Dendritic cell treated with granulocyte-macrophage colony-stimulating factor and Interleukin-4, amounts not matched to agents 40 ng/mL and 50 ng/mL, for 4 days (primary cell): ENCODE data around the gene CTNNA3.
"Not testable (repeated sequence)": the region's sequence is repeated elsewhere in the genome, so short reads cannot be mapped to it uniquely, and the experiment has no call there.

Experiments used
- H3K27ac Mint-ChIP-seq: one replicate; pipeline ENCODE4 v1.8.0; 2022; ENCODE audit warnings: mild to moderate bottlenecking, mixed read lengths
- H3K27me3 Mint-ChIP-seq: one replicate; pipeline ENCODE4 v1.8.0; 2022; ENCODE audit warnings: mild to moderate bottlenecking, mixed read lengths
- H3K36me3 Mint-ChIP-seq: one replicate; pipeline ENCODE4 v1.8.0; 2022; ENCODE audit warnings: low read depth, mixed read lengths
- H3K4me1 Mint-ChIP-seq: one replicate; pipeline ENCODE4 v1.8.0; 2022; ENCODE audit warnings: low read depth, mixed read lengths
- H3K4me3 Mint-ChIP-seq: one replicate; pipeline ENCODE4 v1.8.0; 2022; ENCODE audit warnings: mild to moderate bottlenecking, moderate library complexity, mixed read lengths
- H3K9me3 Mint-ChIP-seq: one replicate; pipeline ENCODE4 v1.8.0; 2022; ENCODE audit warnings: mixed read lengths
- intact Hi-C: fragments of 100-400 bp; cut with micrococcal nuclease; formaldehyde crosslinking; loops from one replicate; pipeline ENCODE4 v1.15.0; 2022

CTNNA3 gene

DNA sequence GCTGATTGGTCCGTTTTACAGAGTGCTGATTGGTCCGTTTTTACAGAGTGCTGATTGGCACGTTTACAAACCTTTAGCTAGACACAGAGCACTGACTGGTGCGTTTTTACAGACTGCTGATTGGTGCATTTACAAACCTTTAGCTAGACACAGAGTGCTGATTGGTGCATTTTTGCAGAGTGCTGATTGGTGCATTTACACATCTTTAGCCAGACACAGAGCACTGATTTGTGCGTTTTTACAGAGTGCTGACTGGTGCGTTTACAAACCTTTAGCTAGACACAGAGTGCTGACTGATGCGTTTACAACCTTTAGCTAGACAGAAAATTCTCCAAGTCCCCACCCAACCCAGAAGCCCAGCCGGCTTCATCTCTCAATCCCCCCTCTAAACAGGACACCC lies 11.9 kb downstream of the CTNNA3 start:
- H3K4me3 Mint-ChIP-seq, H3K27me3 Mint-ChIP-seq, H3K36me3 Mint-ChIP-seq, intact Hi-C loops, H3K4me1 Mint-ChIP-seq, H3K27ac Mint-ChIP-seq: not testable (repeated sequence)
- H3K9me3 Mint-ChIP-seq: peaks cover 31% of the 10 kb centered on the region

DNA sequence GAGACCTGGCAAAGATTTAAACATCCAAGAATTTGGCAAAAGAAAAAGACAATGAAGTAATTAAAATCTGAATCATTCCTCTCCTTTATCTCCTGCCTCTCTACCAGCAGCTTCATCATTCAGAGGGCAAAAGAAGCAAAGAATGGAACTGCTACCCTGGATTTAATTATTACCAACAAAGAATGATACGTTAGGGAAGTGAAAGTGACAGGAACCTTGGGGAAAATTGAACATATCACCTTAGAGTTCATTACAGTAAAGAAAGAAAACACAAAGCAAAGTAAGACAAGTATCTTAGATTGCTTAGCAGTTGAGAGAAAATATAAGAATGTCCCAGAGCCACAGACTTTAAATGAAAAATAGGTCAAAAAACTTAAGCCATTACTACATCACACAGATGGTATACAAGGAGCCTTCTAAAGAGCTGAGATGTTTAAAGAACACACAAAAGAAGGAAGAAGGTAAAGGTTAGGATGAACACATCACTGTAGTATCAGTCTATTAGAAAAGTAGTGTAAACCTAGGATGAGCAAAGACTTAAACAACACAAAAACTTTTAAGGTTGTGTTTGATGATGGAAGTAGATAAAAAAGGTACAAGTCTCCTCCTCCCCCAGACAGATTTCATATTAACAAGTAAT lies 17.5 kb downstream of the CTNNA3 start:
- H3K27ac Mint-ChIP-seq: no peak overlapping the region
- H3K4me3 Mint-ChIP-seq: no peak overlapping the region
- peaks cover 5% of the 10 kb centered on the region for H3K9me3 Mint-ChIP-seq
- intact Hi-C loops: no loop called here
- no peaks in the 10 kb centered on the region for H3K36me3 Mint-ChIP-seq
- H3K4me1 Mint-ChIP-seq: no peaks in the 10 kb centered on the region
- H3K27me3 Mint-ChIP-seq: peaks cover 9% of the 10 kb centered on the region

DNA sequence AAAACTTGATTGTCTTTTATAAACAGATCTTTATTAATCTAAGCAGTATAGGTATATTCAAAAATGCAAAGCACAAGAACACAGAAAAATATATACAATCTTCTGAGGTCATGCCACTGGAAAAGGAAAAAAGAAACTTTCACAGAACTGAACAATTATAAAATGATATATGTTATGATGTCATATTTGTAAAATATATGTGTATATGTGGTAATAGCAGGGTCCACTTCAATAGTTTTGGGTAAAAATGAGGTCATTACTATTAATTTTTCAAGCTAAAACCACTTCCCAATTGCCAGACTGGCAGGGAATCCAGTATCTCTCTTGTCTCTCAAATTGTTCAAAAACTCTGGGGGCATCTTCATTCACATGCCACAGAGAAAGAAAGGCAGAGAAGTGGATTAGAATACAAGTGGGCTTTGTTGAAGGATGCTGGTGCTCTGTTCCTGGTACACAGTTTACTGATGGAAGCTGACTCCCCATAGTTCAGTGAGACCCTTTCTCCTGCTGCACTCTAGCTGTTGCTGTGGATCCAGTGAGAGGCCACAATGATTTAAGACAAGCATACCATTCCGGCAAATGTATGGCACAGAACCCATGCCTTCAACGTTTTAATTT lies 19.7 kb downstream of the CTNNA3 start:
- H3K27ac Mint-ChIP-seq: no peak overlapping the region
- peaks cover 9% of the 10 kb centered on the region for H3K27me3 Mint-ChIP-seq
- no peaks in the 10 kb centered on the region for H3K36me3 Mint-ChIP-seq
- no peaks in the 10 kb centered on the region for H3K4me1 Mint-ChIP-seq
- H3K9me3 Mint-ChIP-seq: no peaks in the 10 kb centered on the region
- H3K4me3 Mint-ChIP-seq: no peak overlapping the region
- intact Hi-C loops: no loop called here

DNA sequence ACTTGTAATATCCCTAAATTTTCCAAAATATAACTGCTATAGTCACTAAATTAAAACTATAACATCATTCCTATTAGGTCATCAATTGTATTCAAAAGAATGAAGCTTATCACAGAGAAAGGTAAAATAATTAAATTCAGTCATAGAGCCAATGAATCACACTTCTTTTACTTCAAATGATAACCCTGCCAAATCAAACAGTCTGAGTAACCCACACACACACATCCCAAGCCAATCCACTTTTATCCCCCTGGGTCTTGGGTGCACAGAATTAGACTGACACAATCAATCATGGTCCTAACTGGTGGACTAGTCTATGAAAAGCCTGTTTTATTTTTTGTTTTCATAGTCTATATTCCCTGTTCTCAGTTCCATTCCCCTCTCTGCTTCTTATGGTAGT lies 25.6 kb downstream of the CTNNA3 start:
- no peaks in the 10 kb centered on the region for H3K36me3 Mint-ChIP-seq
- intact Hi-C loops: no loop called here
- H3K9me3 Mint-ChIP-seq: no peaks in the 10 kb centered on the region
- H3K27ac Mint-ChIP-seq: no peak overlapping the region
- H3K4me3 Mint-ChIP-seq: no peak overlapping the region
- H3K27me3 Mint-ChIP-seq: peaks cover under 1% of the 10 kb centered on the region
- H3K4me1 Mint-ChIP-seq: no peaks in the 10 kb centered on the region

DNA sequence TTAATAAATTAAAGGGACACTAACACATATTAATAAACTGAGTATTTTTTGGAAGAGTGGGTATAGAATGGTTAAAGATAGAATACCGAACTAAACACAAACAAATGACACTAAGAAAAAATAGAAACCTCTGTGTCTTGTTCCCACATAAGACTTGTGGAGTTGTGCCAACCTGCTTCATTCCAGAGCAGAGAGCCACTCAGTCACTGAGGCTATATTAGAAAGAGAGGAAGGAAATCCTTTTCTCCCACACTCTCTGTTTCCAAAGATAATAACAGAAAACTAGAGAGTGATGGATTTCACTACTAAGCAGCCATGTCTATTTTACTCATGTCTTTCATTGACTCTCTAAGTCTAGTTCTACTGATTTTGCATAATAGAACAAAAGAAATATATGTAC lies 26.0 kb downstream of the CTNNA3 start:
- Mint-ChIP-seq H3K9me3 (no peaks in the 10 kb centered on the region), H3K27me3 (no peaks in the 10 kb centered on the region), H3K27ac (no peak overlapping the region), H3K36me3 (no peaks in the 10 kb centered on the region), H3K4me3 (no peak overlapping the region), H3K4me1 (no peaks in the 10 kb centered on the region)
- intact Hi-C loops: no loop called here

DNA sequence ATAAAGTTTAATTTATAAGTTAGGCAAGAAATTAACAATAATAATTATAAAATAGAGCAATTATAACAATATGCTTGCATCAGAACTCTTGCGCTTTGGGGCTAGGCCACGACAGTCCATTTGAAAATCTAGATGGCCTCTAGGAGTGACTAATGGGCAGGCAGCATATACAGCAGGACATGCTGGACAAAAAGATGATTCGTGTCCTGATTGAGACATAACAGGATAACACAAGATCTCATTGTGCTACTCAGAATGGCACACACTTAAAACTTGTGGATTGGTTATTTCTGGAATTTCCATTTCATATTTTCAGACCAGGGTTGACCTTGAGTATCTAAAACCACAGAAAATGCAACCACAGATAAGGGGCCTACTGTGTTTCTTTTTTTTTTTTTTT lies 27.5 kb downstream of the CTNNA3 start:
- no peak overlapping the region for H3K4me3 Mint-ChIP-seq
- H3K4me1 Mint-ChIP-seq: no peaks in the 10 kb centered on the region
- H3K27me3 Mint-ChIP-seq: no peaks in the 10 kb centered on the region
- H3K9me3 Mint-ChIP-seq: no peaks in the 10 kb centered on the region
- H3K36me3 Mint-ChIP-seq: no peaks in the 10 kb centered on the region
- H3K27ac Mint-ChIP-seq: no peak overlapping the region
- intact Hi-C loops: no loop called here

DNA sequence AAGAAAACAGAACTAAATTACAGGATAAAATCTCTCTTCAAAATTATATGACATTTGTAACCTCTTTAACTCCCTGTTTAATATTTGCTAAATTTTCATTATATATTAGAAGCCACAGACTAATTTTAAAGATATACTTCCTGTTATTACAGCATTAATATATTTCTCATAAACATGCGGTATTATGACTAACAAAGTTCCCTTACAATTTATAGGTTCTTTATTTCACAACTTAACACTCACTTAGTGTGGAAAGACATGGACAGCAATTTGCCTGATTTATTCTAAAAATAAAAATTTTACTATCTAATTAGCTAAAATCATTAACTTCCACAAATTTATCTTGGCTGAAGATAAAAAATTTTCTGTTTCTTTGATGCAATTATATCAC lies 29.0 kb downstream of the CTNNA3 start:
- no peak overlapping the region for H3K4me3 Mint-ChIP-seq
- H3K27ac Mint-ChIP-seq: no peak overlapping the region
- H3K36me3 Mint-ChIP-seq: no peaks in the 10 kb centered on the region
- H3K9me3 Mint-ChIP-seq: no peaks in the 10 kb centered on the region
- no peaks in the 10 kb centered on the region for H3K27me3 Mint-ChIP-seq
- no peaks in the 10 kb centered on the region for H3K4me1 Mint-ChIP-seq
- intact Hi-C loops: no loop called here

DNA sequence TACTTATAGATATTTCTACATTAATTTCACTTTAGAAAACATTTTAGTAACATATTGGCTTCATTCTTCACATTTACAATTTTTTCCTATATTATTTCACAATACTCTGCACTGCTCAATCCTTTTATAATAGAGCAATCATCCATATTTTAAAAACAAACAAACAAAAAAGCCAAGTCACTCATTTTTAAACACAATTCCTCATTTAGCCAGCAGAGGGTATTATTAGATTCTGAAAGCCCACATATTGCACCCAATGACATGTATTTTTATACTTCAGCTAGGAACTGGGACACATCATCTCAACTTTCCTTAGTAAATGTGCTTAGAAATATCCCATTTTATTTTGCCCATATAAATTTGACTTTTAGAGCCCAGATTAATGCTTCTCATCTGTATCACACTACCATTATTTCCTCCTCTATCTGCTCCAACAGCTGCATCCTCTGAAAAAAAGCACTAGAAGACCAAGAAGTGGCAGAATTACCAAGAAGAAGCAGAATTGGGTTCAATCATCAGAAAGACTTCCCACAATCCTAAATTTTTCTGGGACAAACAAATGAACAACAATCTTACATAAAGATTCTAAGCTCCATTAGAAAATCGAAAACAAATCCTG lies 29.5 kb downstream of the CTNNA3 start:
- no peak overlapping the region for H3K4me3 Mint-ChIP-seq
- intact Hi-C loops: loop anchor here (1.0 kb wide), 1 partner anchor 114 kb away; no protein-coding TSS in a partner anchor
- no peaks in the 10 kb centered on the region for H3K4me1 Mint-ChIP-seq
- no peaks in the 10 kb centered on the region for H3K27me3 Mint-ChIP-seq
- H3K27ac Mint-ChIP-seq: no peak overlapping the region
- H3K36me3 Mint-ChIP-seq: no peaks in the 10 kb centered on the region
- no peaks in the 10 kb centered on the region for H3K9me3 Mint-ChIP-seq

DNA sequence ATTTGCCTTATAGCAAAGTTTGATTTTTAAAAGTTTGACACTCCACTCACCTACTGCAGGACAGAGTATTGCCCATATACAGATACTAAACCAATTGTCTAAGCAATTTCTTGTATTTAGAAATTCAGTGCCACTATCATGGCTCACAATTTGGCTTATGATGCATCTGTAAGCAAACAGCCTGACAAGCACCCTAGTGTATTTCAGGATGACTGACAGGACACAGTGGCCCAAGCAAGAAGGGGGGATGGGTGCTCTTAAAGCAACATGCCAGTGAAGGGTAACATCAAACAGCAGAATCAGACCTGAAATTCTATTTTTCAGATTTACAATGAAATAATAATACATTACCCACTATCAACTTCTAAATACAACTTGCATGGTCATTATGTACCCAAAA lies 30.5 kb downstream of the CTNNA3 start:
- H3K27ac Mint-ChIP-seq: no peak overlapping the region
- no peaks in the 10 kb centered on the region for H3K4me1 Mint-ChIP-seq

DNA sequence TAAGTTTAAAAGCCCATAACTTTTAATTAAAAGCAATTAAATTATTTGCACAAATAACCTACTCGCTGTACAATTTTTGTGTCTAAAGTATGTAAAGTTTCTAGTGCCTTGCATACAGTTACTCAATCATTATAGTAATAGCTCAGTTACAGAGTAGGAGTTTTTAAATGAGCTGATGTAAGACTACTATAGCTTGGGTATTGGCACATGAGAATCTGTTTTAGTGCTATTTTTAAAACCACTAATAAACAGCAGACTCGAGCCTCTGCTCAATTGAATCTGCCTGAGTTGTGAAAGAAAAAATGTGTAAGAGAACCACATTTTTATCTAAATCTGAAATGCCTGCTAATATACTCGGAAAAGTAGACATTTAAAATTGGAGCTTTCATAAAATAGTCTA lies 31.1 kb downstream of the CTNNA3 start:
- intact Hi-C loops: no loop called here
- H3K27ac Mint-ChIP-seq: no peak overlapping the region

More for the DNA sequence above, 30.5 kb downstream of the CTNNA3 start:
- H3K4me3 Mint-ChIP-seq: no peak overlapping the region
- intact Hi-C loops: no loop called here
- no peaks in the 10 kb centered on the region for H3K9me3 Mint-ChIP-seq
- H3K36me3 Mint-ChIP-seq: no peaks in the 10 kb centered on the region
- no peaks in the 10 kb centered on the region for H3K27me3 Mint-ChIP-seq

DNA sequence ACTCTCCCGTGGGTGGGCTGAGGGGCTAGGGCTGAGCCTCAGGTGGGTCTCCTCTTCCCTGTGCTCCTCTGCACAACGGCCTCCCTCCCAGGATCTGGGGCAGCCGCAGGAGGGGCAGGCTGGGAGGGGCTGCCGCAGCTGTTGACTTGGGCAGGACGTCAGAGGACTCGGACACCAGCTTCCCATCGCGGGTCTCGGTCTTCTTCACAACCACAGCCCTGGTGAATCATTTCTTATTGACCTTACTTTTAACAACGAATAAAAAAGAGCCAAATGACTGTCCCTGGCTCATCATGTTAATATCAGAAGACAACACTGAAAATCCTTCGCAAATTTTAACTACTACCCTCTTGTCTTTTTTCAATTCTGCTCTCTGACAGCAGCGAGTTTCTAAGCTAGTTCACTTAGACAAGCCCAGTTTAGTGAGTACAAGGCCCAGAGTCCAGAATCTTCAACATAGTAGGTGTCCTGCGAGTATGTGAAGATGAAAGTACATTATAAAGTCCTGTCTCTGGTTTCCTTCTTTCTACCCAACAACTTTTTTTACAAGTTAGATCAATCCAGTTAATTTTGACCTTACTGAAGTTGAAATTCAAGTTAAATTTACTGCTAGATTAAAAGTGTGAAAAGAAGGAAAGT lies 32.4 kb downstream of the CTNNA3 start:
- no peak overlapping the region for H3K27ac Mint-ChIP-seq
- no peaks in the 10 kb centered on the region for H3K36me3 Mint-ChIP-seq
- no peak overlapping the region for H3K4me3 Mint-ChIP-seq
- intact Hi-C loops: no loop called here
- H3K27me3 Mint-ChIP-seq: peaks cover 1% of the 10 kb centered on the region
- H3K4me1 Mint-ChIP-seq: no peaks in the 10 kb centered on the region
- H3K9me3 Mint-ChIP-seq: no peaks in the 10 kb centered on the region

More for the DNA sequence above, 31.1 kb downstream of the CTNNA3 start:
- no peaks in the 10 kb centered on the region for H3K36me3 Mint-ChIP-seq
- H3K27me3 Mint-ChIP-seq: no peaks in the 10 kb centered on the region
- H3K9me3 Mint-ChIP-seq: no peaks in the 10 kb centered on the region
- no peak overlapping the region for H3K4me3 Mint-ChIP-seq
- H3K4me1 Mint-ChIP-seq: no peaks in the 10 kb centered on the region

DNA sequence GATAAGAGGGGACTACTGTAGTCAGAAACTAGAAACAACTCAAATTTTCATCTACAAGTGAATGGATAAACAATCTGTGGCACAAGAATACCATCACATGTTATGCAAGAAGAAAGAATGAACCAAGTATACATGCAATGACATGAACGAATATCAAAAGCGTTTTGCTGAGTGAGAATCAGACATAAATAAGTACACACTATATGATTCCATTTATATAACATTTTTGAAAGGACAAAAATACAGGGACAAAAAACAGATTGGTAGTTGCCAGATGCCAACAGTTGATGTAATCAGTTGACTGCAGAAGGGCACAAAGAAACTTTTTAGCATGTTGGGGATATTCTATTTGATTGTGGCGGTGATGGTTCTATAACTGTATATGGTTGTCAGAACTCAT lies 33.6 kb downstream of the CTNNA3 start:
- Mint-ChIP-seq H3K9me3 (no peaks in the 10 kb centered on the region), H3K36me3 (no peaks in the 10 kb centered on the region), H3K27ac (no peak overlapping the region), H3K4me3 (no peak overlapping the region), H3K27me3 (peaks cover 1% of the 10 kb centered on the region), H3K4me1 (no peaks in the 10 kb centered on the region)
- intact Hi-C loops: no loop called here

DNA sequence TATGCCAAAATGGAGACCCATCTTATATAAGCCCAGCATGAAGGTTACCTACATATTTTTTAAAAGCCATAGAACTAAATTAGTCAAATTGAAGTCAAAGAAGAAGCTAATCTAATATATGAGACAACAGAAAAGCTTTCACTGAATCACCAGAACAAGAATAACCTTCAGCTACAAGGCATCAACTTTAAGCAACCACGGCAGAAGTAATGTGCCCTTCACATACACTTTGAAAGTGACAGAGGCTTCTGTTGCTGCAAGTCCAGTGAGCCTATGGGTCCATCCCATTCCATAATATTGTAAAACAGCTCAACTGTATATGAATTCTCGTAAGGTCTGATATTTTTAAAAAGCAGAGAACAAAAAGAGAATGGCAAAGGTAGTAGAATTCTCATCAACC lies 36.5 kb downstream of the CTNNA3 start:
- intact Hi-C loops: no loop called here
- Mint-ChIP-seq H3K27ac (no peak overlapping the region), H3K4me1 (no peaks in the 10 kb centered on the region), H3K4me3 (no peak overlapping the region), H3K36me3 (no peaks in the 10 kb centered on the region), H3K9me3 (no peaks in the 10 kb centered on the region), H3K27me3 (peaks cover 3% of the 10 kb centered on the region)

DNA sequence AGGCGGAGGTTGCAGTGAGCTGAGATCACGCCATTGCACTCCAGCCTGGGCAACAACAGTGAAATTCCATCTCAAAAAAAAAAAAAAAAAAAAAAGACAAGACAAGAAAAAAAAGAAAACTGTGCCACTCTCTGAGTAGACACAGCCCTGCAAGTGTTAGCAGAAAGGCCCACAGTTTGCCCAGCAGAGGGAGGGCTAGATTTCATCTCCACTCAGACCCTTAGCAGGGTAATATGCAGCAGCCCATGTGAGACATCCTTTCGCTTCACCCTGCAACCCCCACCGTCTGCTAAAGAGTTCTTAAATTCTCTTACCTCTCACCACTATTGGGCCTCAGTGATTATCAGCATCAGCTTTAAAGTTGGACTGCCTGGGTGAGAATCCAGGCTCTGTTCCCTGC lies 38.2 kb downstream of the CTNNA3 start:
- Mint-ChIP-seq H3K27ac (no peak overlapping the region), H3K27me3 (peaks cover 5% of the 10 kb centered on the region), H3K36me3 (no peaks in the 10 kb centered on the region), H3K4me3 (no peak overlapping the region), H3K9me3 (no peaks in the 10 kb centered on the region), H3K4me1 (no peaks in the 10 kb centered on the region)
- intact Hi-C loops: no loop called here
